HL-60 (cell line): Measurements from ENCODE around the gene PSMC5.
"Not testable (repeated sequence)": the region's sequence is repeated elsewhere in the genome, so short reads cannot be mapped to it uniquely, and the experiment has no call there.

ENCODE experiments used
- DNase-seq, 2 experiments: peaks; one replicate each; pipeline ENCODE4 v3.0.0-alpha.2; 2010 to 2020; ENCODE audit warnings: low read depth in 1 of 2, low spot score in 1 of 2
- H3K27ac ChIP-seq: fragments of 250-450 bp; sonication (Bioruptor Pico); replicated peaks from 2 replicates; pipeline ENCODE4 v1.5.1; 2020; ENCODE audit warnings: mild to moderate bottlenecking, moderate library complexity
- H3K27me3 ChIP-seq: fragments of 250-450 bp; sonication (Bioruptor Pico); 2 replicates; pipeline ENCODE4 v1.5.1; 2021; ENCODE audit warnings: mild to moderate bottlenecking, moderate library complexity; ENCODE audit not compliant: insufficient read depth, poor library complexity, severe bottlenecking
- H3K4me3 ChIP-seq: replicated peaks from 2 replicates; pipeline ENCODE4 v1.5.1; 2011; ENCODE audit warnings: mild to moderate bottlenecking, control low read depth, low read length; ENCODE audit not compliant: insufficient read depth
- CTCF ChIP-seq: IDR thresholded peaks from one replicate; pipeline ENCODE4 v1.5.1; 2011; ENCODE audit warnings: low read length, control low read depth, inconsistent platforms; ENCODE audit not compliant: insufficient read depth
- GABPA ChIP-seq: IDR thresholded peaks from 2 replicates; pipeline ENCODE4 v1.6.1; 2012; ENCODE audit warnings: low read depth
- POLR2AphosphoS5 ChIP-seq: IDR thresholded peaks from 2 replicates; pipeline ENCODE4 v1.6.1; 2012; ENCODE audit warnings: low read depth
- SPI1 ChIP-seq: IDR thresholded peaks from 2 replicates; pipeline ENCODE4 v1.6.1; 2012; ENCODE audit warnings: low read depth, mild to moderate bottlenecking, borderline replicate concordance
- TF ChIP-seq, protein P1 (sequence below): IDR thresholded peaks from 2 replicates; pipeline ENCODE4 v1.6.1; 2012; ENCODE audit warnings: low read depth; ENCODE audit not compliant: insufficient replicate concordance

Gene PSMC5

DNA sequence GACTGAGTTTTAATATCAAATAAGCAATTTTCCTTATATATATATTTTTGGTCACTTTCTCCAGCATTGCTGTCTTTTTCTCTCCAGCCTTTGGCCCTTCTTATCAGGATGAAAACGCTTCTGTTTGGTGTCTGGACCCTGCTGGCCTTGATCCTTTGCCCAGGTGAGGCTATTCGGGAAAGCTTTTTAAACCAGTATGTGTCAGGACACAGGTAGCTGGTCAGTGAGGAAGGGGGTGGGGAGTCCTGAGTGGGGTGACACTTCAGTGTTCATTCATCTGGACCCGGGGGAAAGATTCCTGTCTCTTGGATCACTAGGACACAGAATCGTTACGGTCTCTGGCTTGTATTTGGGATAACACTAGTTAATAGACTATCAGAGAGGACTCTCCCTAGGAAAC, 27.5 kb downstream of the PSMC5 start:
- Histone ChIP-seq H3K27ac (no peak overlapping the region), H3K4me3 (no peak overlapping the region), H3K27me3 (no peaks in the 10 kb centered on the region)
- TF ChIP-seq POLR2AphosphoS5 (no peak), SPI1 (no peak), CTCF (no peak), GABPA (no peak)
- TF ChIP-seq, protein P1, sequence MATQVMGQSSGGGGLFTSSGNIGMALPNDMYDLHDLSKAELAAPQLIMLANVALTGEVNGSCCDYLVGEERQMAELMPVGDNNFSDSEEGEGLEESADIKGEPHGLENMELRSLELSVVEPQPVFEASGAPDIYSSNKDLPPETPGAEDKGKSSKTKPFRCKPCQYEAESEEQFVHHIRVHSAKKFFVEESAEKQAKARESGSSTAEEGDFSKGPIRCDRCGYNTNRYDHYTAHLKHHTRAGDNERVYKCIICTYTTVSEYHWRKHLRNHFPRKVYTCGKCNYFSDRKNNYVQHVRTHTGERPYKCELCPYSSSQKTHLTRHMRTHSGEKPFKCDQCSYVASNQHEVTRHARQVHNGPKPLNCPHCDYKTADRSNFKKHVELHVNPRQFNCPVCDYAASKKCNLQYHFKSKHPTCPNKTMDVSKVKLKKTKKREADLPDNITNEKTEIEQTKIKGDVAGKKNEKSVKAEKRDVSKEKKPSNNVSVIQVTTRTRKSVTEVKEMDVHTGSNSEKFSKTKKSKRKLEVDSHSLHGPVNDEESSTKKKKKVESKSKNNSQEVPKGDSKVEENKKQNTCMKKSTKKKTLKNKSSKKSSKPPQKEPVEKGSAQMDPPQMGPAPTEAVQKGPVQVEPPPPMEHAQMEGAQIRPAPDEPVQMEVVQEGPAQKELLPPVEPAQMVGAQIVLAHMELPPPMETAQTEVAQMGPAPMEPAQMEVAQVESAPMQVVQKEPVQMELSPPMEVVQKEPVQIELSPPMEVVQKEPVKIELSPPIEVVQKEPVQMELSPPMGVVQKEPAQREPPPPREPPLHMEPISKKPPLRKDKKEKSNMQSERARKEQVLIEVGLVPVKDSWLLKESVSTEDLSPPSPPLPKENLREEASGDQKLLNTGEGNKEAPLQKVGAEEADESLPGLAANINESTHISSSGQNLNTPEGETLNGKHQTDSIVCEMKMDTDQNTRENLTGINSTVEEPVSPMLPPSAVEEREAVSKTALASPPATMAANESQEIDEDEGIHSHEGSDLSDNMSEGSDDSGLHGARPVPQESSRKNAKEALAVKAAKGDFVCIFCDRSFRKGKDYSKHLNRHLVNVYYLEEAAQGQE = no peak
- DNase-seq = no peak

DNA sequence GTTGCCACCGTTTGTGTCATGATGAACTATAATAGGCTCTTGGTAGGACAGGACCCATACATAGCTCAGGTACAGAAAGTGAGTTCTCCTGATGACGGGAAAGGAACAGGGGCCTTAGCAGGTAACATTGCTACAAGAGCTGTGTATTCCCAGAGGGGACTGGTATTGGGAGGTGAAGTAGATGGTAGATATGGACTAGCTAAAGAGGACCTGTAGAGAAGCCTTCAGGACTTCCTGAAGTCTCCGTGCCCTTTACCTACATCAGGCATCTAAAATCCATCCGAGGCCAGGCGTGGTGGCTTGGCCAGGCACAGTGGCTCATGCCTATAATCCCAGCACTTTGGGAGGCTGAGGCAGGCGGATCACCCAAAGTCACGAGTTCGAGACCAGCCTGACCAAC, 28.0 kb downstream of the PSMC5 start:
- no peak for DNase-seq
- no peak for TF ChIP-seq SPI1
- no peak for TF ChIP-seq GABPA
- TF ChIP-seq, protein P1 = no peak
- TF ChIP-seq CTCF = no peak
- no peak overlapping the region for H3K4me3 ChIP-seq
- no peaks in the 10 kb centered on the region for H3K27me3 ChIP-seq
- no peak overlapping the region for H3K27ac ChIP-seq

DNA sequence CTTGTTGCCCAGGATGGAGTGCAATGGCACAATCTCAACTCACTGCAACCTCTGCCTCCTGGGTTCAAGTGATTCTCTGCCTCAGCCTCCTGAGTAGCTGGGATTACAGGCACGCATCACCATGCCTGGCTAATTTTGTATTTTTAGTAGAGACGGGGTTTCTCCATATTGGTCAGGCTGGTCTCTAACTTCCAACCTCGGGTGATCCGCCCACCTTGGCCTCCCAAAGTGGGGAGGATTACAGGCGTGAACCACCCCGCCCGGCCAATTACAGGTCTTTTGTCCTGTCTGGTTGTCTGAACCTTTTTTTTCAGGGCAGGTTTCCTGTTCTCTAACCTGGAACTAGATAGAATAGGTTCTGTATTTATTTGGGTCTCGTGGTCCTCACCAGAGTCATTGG, 29.2 kb downstream of the PSMC5 start:
- H3K27me3 ChIP-seq, DNase-seq, H3K4me3 ChIP-seq, H3K27ac ChIP-seq: not testable (repeated sequence)

DNA sequence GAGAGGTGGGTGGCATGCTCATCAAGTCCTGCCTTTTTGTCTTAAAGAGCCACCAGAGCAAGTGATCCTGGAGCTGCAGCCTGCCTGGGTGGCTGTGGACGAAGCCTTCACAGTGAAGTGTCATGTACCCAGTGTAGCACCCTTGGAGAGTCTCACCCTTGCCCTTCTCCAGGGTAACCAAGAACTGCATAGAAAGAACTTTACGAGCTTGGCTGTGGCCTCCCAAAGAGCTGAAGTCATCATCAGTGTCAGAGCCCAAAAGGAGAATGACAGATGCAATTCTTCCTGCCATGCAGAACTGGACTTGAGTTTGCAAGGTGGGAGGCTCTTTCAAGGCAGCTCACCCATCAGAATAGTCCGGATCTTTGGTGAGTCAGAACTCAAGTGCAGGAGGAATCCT, 32.0 kb downstream of the PSMC5 start:
- no peak overlapping the region for H3K4me3 ChIP-seq
- H3K27me3 ChIP-seq = no peaks in the 10 kb centered on the region
- DNase-seq = no peak
- H3K27ac ChIP-seq = no peak overlapping the region
- no peak for TF ChIP-seq POLR2AphosphoS5
- TF ChIP-seq, protein P1 = no peak
- no peak for TF ChIP-seq GABPA
- no peak for TF ChIP-seq CTCF
- no peak for TF ChIP-seq SPI1

GRCh38 chr17:63866625-63867024, 39.4 kb downstream of the PSMC5 start:
- H3K4me3 ChIP-seq, H3K27ac ChIP-seq, H3K27me3 ChIP-seq, DNase-seq: not testable (repeated sequence)

GRCh38 chr17:63869491-63870291, 42.5 kb downstream of the PSMC5 start:
- DNase-seq, H3K27me3 ChIP-seq, H3K4me3 ChIP-seq, H3K27ac ChIP-seq: not testable (repeated sequence)
